Measurements from ENCODE around the gene ZDHHC8. TPM values are rescaled to one million over a fixed set of nuclear protein-coding genes. Genes with fewer than 3 reads are reported as not detected.

Gene ZDHHC8
- total and polyA plus RNA-seq, 2 donors (not counting 1 experiment from before 2014, with no cell fraction given): 94.4 to 96.9 TPM

- ChIA-PET POLR2A (no interaction called here), CTCF (no interaction called here)
- Mint-ChIP-seq H3K4me3 (no peak overlapping the region), H3K27ac (no peak overlapping the region), H3K4me1 (peaks cover 41% of the 10 kb centered on the region), H3K27me3 (no peaks in the 10 kb centered on the region), H3K9me3 (ENCODE audit: insufficient read depth) (no peaks in the 10 kb centered on the region)
- Histone ChIP-seq H4K20me1 (ENCODE audit: control insufficient read depth, insufficient read depth, low read length, poor library complexity, severe bottlenecking) (peaks cover 72% of the 10 kb centered on the region), H3K9ac (ENCODE audit: low read length) (no peak overlapping the region), H3K79me2 (ENCODE audit: control insufficient read depth, insufficient read depth, low read length) (peaks cover 47% of the 10 kb centered on the region), H3K27me3 (replicated peaks in 1 of 4; ENCODE audit: control extremely low read depth in 1 of 4, control insufficient read depth in 3 of 4, insufficient read depth in 4 of 4, low read length in 3 of 4) (no peaks in the 10 kb centered on the region), H3K4me3 (ENCODE audit: control extremely low read depth in 1 of 5, extremely low read depth in 1 of 5, insufficient read depth in 1 of 5, low read depth in 2 of 5, low read length in 4 of 5) (no peak overlapping the region), H3K27ac (ENCODE audit: low read length in 2 of 2) (no peak overlapping the region), H3K36me3 (replicated peaks in 1 of 2; ENCODE audit: control extremely low read depth in 1 of 2, control insufficient read depth in 1 of 2, extremely low read depth in 1 of 2, insufficient read depth in 2 of 2, low read length in 1 of 2) (peaks cover 0 to 7% of the 10 kb centered on the region in 2 experiments), H3K9me3 (ENCODE audit: control extremely low read depth in 1 of 3, control insufficient read depth in 2 of 3, insufficient read depth in 1 of 3, low read length in 2 of 3) (no peaks in the 10 kb centered on the region), H3K4me1 (ENCODE audit: control insufficient read depth in 2 of 2, insufficient read depth in 2 of 2, low read length in 2 of 2) (peaks cover 14 to 51% of the 10 kb centered on the region in 2 donors), H3K4me2 (replicated peaks; ENCODE audit: low read depth, low read length, poor library complexity, severe bottlenecking) (no peak overlapping the region), H2AFZ (ENCODE audit: insufficient read depth, low read depth, low read length, poor library complexity, severe bottlenecking) (no peak overlapping the region)
- intact Hi-C loops (cut with micrococcal nuclease): no loop called here
- 86% methylated on average over 4 of the region's 4 CpGs for WGBS (ENCODE audit: insufficient coverage)
- ATAC-seq (ENCODE audit: low read depth) (no peak), DNase-seq (no peak)
- TF ChIP-seq EZH2 (IDR thresholded peaks at IDR 0.05; ENCODE audit: borderline replicate concordance, insufficient read depth, low read depth, low read length, poor library complexity, severe bottlenecking): no peak
- no peak for TF ChIP-seq CTCF (IDR thresholded peaks at IDR 0.05)
Observed at GRCh38 chr22:20135265-20135664, 3.7 kb downstream of the ZDHHC8 start.

GRCh38 chr22:20135806-20136602 lies 4.4 kb downstream of the ZDHHC8 start:
- H3K27ac Mint-ChIP-seq: no peak overlapping the region

More at GRCh38 chr22:20135806-20136602, 4.4 kb downstream of the ZDHHC8 start:
- H3K4me3 Mint-ChIP-seq: peak overlapping the region; percentile 23
- WGBS (ENCODE audit: insufficient coverage): 88% methylated on average over 20 of the region's 25 CpGs
- no peak for DNase-seq
- no peaks in the 10 kb centered on the region for H3K9me3 ChIP-seq (ENCODE audit: control extremely low read depth in 1 of 3, control insufficient read depth in 2 of 3, insufficient read depth in 1 of 3, low read length in 2 of 3)
- ChIA-PET POLR2A (no interaction called here), CTCF (no interaction called here)
- H3K27me3 ChIP-seq (replicated peaks in 1 of 4; ENCODE audit: control extremely low read depth in 1 of 4, control insufficient read depth in 3 of 4, insufficient read depth in 4 of 4, low read length in 3 of 4): no peaks in the 10 kb centered on the region
- H2AFZ ChIP-seq (ENCODE audit: insufficient read depth, low read depth, low read length, poor library complexity, severe bottlenecking): no peak overlapping the region
- no peak overlapping the region for H3K9ac ChIP-seq (ENCODE audit: low read length)
- H4K20me1 ChIP-seq (ENCODE audit: control insufficient read depth, insufficient read depth, low read length, poor library complexity, severe bottlenecking): peaks cover 72% of the 10 kb centered on the region
- H3K9me3 Mint-ChIP-seq (ENCODE audit: insufficient read depth): no peaks in the 10 kb centered on the region
- H3K27me3 Mint-ChIP-seq: no peaks in the 10 kb centered on the region
- peaks cover 0 to 7% of the 10 kb centered on the region in 2 experiments for H3K36me3 ChIP-seq (replicated peaks in 1 of 2; ENCODE audit: control extremely low read depth in 1 of 2, control insufficient read depth in 1 of 2, extremely low read depth in 1 of 2, insufficient read depth in 2 of 2, low read length in 1 of 2)
- peaks cover 49% of the 10 kb centered on the region for H3K79me2 ChIP-seq (ENCODE audit: control insufficient read depth, insufficient read depth, low read length)
- H3K27ac ChIP-seq (ENCODE audit: low read length in 2 of 2): no peak overlapping the region
- no peak for ATAC-seq (ENCODE audit: low read depth)
- H3K4me1 ChIP-seq (ENCODE audit: control insufficient read depth in 2 of 2, insufficient read depth in 2 of 2, low read length in 2 of 2): peaks cover 14 to 45% of the 10 kb centered on the region in 2 donors
- TF ChIP-seq EZH2 (IDR thresholded peaks at IDR 0.05; ENCODE audit: borderline replicate concordance, insufficient read depth, low read depth, low read length, poor library complexity, severe bottlenecking) (no peak), CTCF (IDR thresholded peaks at IDR 0.05) (no peak)
- peaks cover 38% of the 10 kb centered on the region for H3K4me1 Mint-ChIP-seq
- intact Hi-C loops (cut with micrococcal nuclease): no loop called here
- H3K4me3 ChIP-seq (ENCODE audit: control extremely low read depth in 1 of 5, extremely low read depth in 1 of 5, insufficient read depth in 1 of 5, low read depth in 2 of 5, low read length in 4 of 5): no peak overlapping the region
- no peak overlapping the region for H3K4me2 ChIP-seq (replicated peaks; ENCODE audit: low read depth, low read length, poor library complexity, severe bottlenecking)

Measured in B cell (primary cell).